Right hindlimb (tissue), 1 donor: ENCODE data around the gene BANF1.
A peak's percentile ranks its signal among the peaks of the same experiment; 100 is the strongest.

Experiments
- DNase-seq: peaks from one replicate; pipeline ENCODE4 v3.0.0-alpha.2; 2018

Gene BANF1, protein sequence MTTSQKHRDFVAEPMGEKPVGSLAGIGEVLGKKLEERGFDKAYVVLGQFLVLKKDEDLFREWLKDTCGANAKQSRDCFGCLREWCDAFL

DNA sequence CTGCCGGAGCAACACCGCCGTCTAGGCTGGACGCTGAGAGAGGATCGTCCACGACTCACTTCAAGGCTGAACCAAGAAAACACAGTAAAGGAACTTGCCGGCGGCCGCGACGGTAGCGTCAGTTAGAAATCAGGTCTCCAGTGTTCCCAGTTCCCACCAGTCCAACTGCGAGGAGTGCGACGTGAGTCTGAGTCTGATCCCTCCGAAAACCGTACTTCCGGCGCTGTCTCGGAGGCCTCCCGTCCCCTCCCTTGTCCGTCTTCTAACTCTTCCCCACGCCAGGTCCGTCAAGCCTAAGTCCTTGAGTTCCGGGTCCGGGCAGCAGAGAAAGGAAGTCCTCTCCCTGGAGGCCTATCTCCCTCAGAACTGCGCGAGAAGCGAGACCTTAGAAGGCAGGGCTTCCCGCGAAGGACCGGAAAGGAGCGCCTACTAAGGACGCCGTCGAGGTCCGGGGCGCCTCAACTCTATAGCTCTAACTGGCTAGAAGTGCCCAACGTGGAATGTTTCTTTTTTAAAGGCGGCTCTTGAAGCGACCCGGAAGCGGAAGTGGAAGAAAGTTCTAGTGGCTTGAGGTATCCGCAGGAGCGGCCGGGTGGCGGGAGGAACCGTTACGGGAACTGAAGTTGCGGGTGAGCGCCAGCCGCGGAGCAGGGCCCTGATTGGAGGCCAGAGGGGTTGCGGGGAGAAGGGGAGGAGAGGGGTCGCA lies at the start of gene BANF1, which contains the start of gene EIF1AD:
TSS of gene BANF1 (plus strand) at position 562 of the 706 bp plus-strand sequence. CDS start 748 bp downstream, outside the sequence.
TSS of gene EIF1AD (minus strand) at position 216 of the 706 bp plus-strand sequence. CDS start 1,768 bp downstream, outside the sequence.
- DNase-seq = peak; percentile 96

DNA sequence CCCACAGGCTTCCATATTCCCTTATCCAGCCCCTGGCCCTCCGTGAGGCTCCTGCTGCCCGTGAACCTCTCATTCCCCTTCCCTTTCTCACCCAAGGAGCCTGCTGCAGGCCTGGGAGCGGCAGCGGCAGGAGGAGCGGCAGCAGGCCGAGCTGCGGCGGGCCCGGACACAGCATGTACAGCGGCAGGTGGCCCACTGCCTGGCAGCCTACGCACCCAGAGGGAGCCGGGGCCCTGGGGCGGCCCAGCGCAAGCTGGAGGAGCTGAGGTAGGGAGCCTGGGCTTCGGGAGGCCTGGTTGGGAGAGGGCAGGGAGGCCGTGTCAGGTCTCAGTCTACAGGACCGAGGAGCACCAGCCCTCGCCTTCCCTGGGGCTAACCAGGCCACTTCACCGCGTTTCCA lies 48.8 kb upstream of the BANF1 start:
- DNase-seq = no peak

GRCh38 chr11:65954771-65955170 lies 47.5 kb upstream of the BANF1 start:
- no peak for DNase-seq

DNA sequence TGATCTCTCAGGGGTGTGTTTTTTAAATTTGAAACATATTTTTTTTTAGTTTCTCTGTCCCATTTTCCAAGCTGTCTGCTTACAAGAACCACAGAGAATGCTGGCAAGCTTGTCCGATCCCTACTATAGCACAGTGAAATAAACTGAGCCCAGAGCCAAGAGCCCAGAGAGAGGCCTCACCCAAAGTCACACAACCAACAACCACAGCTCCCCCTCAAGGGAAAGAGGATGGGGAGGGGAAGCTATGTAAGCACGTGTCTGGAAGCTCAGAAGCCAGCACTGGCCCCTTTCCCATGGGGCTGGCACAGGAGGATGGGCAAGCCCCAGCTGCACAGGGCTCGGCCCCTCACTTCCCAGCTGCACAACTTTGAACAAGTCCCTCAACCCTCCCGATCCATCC lies 44.0 kb upstream of the BANF1 start:
- no peak for DNase-seq

- DNase-seq = no peak
Observed at GRCh38 chr11:65958774-65959420, 43.4 kb upstream of the BANF1 start.

DNA sequence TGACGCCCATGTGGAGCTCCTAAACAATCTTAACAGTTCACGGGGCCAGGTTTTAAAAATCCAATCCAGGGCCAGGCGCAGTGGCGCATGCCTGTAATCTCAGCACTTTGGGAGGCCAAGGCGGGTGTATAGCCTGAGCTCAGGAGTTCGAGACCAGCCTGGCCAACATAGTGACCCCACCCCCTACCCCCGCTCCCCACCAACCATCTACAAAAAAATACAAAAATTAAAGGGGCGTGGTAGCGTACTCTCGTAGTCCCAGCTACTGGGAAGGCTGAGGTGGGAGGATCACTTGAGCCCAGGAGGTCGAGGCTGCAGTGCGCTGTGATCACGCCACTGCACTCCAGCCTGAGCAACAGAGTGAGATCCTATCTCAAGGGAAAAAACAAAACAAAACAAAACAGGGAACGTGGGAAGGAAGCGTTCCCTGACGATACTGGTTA lies 41.5 kb upstream of the BANF1 start:
- no peak for DNase-seq

DNA sequence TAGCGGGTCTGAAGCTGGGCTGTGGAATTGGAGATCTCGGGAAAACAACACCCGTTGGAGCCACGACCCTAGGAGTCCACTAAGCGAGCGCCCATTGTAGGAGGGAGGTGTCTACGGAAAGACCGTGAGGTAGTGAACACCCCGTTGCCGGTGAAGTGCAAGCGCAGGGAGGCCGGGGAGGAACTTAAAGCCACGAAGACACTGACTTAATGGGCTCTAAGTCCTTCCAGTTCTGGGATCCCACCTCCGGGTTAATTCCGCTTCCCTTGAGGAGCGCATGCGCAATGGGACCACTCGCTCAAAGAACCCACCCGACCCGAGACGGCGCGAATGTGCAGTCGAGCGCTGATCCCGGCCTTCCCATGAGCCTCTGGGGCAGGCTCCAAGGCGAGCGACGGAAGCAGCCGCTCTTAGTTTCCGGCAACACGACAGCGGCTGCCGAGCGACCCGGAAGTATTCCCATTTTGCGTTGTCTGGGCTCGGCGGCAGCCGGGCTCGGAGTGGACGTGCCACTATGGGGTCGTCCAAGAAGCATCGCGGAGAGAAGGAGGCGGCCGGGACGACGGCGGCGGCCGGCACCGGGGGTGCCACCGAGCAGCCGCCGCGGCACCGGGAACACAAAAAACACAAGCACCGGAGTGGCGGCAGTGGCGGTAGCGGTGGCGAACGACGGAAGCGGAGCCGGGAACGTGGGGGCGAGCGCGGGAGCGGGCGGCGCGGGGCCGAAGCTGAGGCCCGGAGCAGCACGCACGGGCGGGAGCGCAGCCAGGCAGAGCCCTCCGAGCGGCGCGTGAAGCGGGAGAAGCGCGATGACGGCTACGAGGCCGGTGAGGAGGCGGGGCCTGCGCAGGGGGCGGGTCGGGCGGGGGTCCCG lies 40.8 kb upstream of the BANF1 start, which contains the start of gene SART1:
TSS of gene SART1 (plus strand) at position 468 of the 874 bp plus-strand sequence. CDS start at position 515, 47 bp downstream.
- peak; percentile 99 for DNase-seq

DNA sequence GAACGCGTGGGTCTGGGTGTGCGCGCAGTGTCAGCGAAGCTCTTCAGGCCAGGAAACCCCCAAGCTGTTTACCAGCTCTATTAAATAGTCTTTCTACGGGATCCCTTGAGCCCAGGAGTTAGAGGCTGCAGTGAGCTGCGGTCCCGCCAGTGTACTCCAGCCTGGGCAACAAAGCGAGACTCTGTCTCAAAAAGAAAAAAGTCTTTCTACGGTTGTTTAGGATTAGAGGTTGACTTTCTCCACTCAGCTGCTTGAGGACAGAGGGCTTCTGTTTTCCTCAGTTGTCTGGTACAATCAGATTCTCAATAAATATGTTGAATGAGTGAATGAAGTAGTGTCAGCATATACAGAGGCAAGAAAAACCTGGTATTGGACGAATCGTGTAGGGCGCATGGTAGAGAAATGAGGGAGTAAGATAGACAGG lies 40.1 kb upstream of the BANF1 start:
- no peak for DNase-seq

DNA sequence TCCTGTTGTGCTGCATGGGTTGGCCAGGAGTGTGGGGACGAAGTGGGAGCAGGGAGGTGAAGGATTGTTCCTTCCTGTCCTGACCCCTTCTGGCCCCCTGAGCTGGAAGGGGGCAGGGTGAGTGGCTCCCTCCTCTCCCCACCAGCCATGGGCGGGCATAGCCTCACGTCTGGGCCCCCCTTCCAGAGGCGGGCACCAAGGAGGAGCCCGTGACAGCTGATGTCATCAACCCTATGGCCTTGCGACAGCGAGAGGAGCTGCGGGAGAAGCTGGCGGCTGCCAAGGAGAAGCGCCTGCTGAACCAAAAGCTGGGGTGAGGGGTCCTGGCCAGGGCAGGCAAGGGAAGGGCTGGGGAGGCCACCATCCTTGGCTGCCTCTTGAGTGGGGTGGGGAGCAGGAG lies 37.4 kb upstream of the BANF1 start:
- DNase-seq = no peak

DNA sequence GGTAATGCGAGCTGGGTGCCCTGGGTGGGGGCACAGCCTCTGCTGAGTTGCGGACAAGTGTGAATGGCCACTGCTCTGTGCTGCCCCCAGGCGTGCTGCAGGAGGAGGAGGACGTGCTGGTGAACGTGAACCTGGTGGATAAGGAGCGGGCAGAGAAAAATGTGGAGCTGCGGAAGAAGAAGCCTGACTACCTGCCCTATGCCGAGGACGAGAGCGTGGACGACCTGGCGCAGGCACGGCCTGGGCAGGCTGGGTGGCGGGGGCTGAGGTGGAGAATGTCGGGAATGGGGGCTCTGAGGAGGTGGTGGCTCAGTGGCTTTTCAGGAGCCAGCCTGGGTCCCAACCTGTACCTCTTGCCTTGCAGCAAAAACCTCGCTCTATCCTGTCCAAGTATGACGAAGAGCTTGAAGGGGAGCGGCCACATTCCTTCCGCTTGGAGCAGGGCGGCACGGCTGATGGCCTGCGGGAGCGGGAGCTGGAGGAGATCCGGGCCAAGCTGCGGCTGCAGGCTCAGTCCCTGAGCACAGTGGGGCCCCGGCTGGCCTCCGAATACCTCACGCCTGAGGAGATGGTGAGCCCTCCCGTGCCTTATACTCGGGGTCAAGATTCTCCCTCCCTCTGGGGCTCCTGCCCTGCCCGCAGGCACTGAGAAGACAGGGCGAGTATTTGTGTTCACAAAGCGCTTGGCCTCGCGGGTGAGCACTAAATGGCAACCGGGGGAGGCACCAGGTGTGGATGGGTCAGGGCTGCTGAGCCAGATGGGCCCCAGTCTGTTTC lies 36.1 kb upstream of the BANF1 start:
- no peak for DNase-seq

- DNase-seq = no peak
Observed at GRCh38 chr11:65967329-65967934, 34.9 kb upstream of the BANF1 start.

DNA sequence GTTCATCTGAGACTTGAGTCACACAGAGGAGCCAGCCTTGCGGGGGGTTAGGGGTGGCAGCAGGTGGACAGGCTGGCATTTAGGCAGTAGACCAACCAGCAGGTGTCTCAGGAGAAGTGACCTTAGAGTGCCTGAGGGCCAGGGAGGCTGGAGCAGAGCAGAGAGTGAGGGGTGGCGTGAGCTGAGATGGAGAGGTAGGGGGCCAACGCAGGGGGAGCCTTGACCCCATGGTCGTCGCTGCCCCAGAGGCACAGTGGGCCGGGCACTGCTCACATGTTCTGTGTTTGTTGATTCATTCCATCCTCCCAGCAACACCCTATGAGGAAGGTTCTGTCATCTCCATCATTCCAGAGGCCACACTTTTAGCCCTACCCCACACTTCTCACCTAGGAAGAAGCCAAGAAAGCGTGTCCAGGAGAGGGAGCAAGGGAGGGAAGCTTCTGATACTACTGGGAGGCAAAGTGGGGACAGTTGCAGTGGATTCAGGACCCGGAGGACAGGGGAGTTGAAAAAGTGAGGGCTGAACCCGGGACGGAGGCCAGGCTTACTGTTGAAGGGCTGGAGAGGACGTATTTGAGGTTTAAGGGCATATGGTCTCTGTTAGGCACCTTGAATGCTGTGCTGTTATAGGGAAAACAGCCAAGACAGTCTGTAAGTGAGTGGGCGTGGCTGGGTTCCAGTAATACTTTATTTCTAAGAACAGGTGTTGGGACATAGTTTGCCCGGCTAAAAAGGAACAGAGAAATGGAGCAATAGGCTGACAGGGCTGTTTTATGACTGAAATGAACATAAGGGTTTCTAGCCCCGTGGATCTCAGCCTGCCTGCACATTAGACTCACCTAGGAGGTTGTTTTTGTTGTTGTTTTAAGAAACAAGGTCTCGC lies 33.5 kb upstream of the BANF1 start:
- no peak for DNase-seq

GRCh38 chr11:65972116-65972515 lies 30.2 kb upstream of the BANF1 start:
- no peak for DNase-seq

- no peak for DNase-seq
Observed at GRCh38 chr11:65973439-65974110, 28.7 kb upstream of the BANF1 start.

GRCh38 chr11:65975771-65976170 lies 26.5 kb upstream of the BANF1 start:
- DNase-seq = no peak

- DNase-seq = no peak
Observed at GRCh38 chr11:65976216-65977176, 25.8 kb upstream of the BANF1 start.

- no peak for DNase-seq
Observed at GRCh38 chr11:65977621-65978390, 24.5 kb upstream of the BANF1 start.
